ENCODE measurements around the gene IPCEF1.
"Not testable (repeated sequence)": the region's sequence is repeated elsewhere in the genome, so short reads cannot be mapped to it uniquely, and the experiment has no call there.

Gene IPCEF1

DNA sequence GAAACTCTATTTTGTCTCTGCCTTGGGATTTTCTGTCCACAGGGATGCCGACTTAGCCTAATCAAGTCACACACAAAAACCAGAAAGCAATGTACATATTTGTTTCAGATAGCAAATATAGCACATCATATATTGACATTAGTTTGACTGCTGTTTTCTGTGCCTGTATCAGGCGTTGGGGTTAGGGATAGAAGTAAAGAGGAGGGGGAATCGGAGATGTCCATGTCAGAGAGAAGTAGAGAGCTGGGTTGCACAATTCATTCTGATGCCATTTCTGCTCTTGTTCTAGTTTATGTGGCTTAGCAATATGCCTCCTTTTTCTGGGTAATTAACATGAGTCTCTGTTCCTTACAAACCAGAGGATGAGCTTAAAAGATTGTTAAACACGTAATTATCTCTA, 14.7 kb upstream of the IPCEF1 start:
- no peak for DNase-seq

DNA sequence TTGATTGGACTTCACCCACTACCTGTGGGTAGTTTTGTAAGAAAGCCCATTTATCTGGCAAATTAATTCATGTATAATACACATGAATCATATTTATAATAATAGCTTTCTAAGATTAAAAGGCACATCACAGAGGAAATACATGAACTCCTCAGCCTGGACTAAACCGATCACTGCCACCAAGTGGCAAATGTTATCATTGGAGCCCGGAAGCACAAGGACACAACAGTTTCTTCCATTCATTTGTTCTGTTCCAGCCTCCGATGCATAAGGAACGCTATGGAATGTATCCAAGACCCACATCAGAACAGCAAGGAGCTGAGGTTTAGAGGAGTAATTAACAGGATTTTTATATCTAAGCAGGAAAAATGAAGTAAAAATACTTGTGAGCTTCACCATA, 13.9 kb upstream of the IPCEF1 start:
- peak; percentile 50 for DNase-seq

DNA sequence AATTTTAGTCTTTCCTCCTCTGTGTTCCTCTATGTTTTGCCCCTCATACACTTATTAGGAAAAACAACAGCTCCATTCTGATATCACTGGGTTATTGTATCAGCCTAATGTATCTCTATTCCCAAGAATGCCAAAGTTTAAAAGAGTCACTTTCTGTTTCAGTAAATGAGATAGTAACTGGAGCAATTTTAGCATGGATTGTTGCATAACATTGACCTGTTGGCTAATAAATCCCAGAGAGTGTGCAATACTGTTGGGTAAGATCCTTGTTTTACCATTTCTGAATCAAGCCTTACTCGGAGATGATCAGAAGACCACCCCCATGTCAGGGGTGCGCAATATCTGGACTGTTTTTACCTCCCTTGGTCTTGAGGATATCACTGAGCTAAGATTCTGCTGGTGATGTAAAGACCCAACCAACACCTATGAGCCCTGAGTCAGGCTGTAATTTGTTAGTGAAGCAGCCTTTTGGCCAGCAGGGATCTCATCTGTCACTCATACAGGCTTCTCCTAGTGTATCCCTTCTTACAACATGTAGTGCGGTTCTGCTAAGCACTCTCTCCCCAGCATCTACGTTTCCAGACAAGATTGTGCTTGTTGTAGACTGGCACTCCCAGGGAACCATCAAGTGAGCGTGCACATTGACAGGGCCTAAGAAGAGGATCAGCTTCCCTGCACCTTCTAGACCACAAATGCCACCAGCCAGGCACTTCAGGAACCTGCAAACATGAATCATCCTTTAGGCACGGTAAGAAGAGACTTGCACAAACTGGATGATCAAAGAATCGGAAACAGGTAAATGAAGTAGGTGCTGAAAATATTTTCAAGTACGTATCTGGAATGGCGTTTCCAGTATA, 11.5 kb upstream of the IPCEF1 start:
- no peak for DNase-seq

DNA sequence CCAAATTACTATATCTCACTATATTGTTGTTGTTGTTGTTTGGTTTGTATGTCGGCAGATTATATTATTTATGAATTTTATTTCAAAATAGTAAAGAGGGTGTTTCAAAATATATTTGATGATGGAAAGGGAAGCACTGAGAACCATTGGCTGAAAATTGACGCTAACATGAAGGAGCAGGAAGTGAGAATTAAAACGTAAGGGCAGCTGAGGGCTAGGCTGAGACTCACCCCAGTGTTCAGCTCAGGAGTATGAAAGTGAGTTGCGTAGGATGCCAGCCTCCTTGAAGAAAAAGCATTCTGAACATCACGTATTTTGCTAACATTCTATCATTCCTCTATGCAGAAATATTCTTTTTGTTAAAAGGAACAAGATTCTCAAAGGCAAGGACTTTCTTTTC, 10.7 kb upstream of the IPCEF1 start:
- DNase-seq, result no peak

DNA sequence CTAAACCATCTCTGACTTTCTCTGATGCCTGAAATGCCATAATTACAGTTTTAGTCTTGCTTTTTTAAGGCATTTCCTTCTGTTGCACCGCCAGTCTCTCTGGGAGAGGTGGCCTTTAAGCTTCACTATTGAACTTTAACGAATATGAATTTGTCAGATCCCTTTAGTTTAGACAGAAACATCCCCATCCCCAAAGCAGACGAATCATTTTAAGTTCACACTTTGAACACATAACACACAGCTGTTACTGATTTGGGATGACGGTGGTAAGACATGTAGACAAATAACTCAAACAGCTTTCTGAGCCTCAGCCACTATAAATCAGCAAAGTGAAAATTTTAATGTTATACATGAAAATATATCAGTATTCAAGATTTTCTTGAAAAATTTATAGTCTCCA, 7.2 kb upstream of the IPCEF1 start:
- DNase-seq, result peak; percentile 61

DNA sequence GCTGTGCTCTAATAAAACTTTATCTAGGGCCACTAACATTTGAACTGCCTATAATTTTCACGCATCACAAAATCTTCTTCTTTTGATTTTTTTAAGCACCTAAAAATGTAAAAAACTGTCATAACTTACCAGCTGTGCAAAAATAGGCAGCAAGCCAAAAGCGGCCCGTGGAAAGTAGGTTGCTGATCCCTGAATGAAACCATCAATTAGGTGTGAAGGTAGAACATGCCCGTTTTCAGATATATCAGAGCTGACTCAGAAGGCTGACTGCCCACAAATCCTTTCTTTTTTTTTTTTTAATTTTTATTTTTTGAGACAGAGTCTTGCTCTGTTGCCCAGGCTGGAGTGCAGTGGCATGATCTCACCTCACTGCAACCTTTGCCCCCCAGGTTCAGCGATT, 4.9 kb upstream of the IPCEF1 start:
- no peak for DNase-seq

DNA sequence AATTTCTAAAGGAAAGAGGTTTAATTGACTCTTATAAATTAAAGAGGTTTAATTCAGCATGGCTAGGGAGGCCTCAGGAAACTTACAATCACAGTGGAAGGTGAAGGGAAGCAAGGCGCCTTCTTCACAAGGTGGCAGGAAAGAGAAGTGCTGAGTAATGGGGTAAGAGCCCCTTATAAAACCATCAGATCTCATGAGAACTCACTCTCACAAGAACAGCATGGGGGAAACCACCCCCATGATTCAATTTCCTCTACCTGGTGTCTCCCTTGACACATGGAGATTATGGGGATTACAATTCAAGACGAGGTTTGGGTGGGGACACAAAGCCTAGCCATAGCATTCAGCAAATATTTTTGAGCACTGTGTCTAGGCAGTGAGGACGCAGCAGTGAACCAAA, 3.9 kb upstream of the IPCEF1 start:
- DNase-seq, result no peak

DNA sequence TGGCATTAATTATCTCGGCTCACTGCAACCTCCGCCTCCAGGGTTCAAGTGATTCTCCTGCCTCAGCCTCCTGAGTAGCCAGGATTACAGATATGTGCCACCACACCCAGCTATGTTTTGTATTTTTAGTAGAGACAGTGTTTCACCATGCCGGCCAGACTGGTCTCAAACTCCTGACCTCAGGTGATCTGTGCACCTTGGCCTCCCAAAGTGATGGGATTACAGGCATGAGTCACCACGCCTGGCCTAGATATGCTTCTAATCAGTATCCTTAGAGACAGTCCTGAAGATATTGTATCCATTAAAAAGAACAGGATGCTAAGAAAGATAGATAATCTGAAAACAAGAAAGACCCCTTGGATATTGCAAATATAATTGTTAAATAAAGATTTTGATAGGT, 3.1 kb upstream of the IPCEF1 start:
- no peak for DNase-seq

DNA sequence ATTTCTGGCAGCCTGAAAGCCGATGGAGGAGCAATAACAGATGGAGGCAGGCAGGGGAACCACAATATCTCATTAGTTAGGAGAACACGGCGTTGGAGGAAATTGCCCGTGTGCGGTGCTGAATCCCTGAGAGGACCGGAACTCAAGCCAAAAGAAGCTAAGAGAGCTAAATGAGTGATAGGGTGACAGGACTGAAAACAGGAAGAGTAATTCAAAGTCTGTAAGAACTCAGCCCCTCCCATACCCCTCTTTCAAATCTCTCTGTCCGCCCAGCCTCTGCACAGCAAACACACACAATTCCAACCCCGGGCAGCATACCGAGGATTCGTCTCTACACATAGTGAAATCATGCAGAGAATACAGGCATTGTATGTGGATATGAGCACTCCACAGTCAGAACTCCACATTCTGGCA, 2.6 kb upstream of the IPCEF1 start:
- peak; percentile 13 for DNase-seq

DNA sequence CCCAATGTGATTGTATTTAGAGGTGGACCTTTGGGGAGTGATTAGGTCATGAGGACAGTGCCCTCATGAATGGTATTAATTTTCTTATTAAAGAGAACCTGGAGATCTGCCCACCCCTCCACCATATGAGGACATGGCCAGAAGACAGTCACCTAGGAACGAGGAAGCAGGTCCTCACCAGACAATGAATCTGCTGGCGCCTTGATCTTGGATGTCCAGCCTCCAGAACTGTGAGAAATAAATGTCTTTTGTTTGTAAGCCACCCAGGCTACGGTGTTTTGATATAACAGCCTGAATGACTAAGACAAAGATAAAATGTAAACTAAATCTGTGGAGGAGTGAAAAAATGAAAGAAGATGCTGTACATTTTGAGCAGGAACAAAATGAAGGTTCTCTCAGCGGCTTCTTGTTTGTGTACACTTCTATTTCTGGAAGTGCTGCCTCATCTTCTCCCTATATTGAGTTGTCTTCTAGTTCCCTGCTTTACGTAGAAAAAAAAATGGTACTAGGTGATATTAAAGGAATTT, 1.5 kb upstream of the IPCEF1 start:
- no peak for DNase-seq

DNA sequence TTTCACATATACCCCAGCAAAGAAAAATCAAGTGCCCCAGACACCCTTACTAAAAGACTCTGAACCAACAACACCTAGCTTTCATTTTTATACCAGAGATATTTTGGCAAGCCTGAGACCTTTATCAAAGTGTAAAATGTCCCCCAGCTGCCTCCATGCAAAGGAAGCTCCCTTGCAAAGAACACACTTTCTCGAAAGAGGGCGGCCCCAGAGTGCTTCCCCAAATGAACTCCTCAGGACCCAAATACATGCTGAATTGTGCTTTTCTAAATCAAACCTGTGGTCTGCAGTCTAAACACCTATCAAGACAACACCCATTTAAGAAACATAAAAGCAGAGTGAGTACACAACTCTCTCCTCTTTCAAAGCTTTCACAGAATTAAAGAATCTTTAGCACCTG, 490 bp downstream of the IPCEF1 start:
- DNase-seq, result no peak

DNA sequence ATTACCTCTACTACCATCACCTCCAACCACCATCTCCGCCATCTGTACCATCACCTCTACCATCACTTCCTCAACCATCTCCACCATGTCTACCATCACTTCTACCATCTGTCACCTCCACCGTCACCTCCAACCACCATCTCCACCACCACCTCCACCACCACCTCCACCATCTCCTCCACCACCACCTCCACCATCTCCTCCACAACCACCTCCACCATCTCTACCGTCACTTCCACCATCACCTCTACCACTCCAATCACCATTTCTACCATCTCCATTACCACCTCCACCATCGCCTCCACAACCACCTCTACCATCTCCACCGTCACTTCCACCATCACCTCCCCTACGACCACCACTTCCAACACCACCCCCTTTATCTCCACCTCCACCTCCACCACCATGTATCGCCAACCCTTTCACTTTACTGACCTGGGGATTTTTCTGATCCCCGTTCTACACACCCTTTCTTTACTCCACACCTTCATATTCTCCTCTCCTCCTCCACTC, 2.3 kb downstream of the IPCEF1 start:
- no peak for DNase-seq

DNA sequence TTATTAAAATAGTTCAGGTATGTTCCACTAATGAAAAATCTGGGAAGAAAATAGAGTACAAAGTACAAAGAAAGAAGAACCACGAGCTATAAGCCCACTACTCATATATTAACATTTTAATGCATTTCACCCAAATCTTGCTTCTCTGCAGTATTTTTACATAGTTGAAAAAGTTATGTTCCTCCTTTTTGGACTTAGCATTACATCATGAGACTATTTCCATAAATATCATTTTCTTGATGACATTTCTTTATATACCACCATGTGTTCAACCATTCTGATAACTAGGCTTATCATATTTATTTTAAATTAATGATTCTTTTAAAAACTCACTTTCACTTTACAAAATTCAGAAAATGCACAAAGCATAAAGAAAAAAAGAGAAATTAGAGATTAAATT, 3.0 kb downstream of the IPCEF1 start:
- DNase-seq, result no peak

DNA sequence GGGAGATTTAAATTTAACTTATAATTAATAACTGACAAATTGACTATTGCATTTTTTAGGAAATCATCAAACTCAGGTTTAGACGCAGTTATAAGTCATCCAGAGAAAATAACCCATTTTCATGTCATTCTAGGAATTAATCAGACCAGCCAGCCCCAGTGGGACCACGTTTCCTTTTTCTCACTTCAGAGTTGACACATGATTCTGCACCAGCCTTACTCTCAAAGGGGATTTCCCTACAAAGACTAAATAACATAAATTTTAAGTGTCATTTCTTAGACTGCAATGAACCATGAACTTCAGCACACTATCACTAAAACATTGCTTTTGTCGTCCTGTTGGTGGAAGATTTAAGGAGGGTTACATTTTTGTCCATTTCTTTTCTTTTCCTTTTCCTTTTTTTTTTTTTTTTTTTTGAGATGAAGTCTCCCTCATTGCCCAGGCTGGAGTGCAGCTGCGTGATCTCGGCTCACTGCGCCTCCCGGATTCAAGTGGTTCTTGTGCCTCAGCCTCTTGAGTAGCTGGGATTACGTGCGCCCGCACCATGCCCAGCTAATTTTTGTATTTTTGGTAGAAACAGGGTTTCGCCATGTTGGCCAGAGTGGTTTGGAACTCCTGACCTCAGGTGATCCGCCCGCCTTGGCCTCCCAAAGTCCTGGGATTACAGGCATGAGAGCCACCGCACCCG, 3.6 kb downstream of the IPCEF1 start:
- no peak for DNase-seq

DNA sequence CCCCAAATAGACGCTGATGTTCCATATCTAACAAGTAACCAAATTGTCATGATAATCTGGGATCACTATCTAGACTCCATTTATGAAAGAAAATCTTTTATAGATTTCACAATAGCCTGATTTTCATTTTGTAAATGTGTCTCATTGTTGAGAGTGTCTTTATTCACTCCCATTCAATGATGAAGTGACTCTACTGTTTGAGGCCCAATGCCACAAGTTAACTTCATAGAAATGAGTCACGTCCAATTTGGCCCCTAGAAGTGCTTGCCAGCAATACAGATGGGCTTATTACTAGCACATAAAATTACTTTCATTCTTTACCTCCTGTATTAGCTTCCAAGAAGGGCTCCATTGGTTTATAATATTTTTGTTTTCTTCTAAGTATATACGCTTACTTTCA, 6.3 kb downstream of the IPCEF1 start:
- peak; percentile 18 for DNase-seq

DNA sequence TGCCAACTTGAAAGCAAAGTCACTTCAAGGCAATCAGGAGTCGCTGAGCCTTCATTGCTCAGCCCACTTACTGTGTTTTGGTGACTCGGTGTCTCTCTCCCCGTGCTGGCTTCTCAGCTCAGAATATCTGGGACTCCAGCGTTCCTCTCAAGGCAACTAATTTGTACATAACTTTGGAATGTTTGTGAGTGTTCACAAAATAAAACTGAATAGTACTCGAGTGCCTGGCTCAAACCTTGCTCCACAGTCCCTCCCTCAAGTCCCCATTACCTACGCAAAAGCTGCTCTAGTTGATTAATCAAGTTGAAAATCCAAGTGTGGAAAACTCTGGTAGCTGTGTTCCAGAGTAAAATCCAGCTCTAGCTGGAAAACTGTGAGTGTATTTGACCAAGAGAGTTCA, 8.6 kb downstream of the IPCEF1 start:
- no peak for DNase-seq

DNA sequence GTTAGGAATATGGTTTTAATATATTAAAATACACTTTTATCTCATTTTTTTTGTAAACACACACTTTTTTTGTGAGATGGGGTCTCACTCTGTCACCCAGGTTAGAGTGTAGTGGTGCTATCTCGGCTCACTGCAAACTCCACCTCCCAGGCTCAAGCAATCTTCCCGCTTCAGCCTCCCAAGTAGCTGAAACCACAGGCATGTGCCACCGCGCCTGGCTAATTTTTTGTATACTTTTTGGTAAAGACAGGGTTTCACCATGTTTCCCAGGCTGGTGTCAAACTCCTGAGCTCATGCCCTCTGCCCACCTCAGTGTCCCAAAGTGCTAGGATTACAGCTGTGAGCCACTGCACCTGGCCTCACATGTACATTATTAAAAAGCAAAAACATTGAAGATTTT, 10.8 kb downstream of the IPCEF1 start:
- no peak for DNase-seq

DNA sequence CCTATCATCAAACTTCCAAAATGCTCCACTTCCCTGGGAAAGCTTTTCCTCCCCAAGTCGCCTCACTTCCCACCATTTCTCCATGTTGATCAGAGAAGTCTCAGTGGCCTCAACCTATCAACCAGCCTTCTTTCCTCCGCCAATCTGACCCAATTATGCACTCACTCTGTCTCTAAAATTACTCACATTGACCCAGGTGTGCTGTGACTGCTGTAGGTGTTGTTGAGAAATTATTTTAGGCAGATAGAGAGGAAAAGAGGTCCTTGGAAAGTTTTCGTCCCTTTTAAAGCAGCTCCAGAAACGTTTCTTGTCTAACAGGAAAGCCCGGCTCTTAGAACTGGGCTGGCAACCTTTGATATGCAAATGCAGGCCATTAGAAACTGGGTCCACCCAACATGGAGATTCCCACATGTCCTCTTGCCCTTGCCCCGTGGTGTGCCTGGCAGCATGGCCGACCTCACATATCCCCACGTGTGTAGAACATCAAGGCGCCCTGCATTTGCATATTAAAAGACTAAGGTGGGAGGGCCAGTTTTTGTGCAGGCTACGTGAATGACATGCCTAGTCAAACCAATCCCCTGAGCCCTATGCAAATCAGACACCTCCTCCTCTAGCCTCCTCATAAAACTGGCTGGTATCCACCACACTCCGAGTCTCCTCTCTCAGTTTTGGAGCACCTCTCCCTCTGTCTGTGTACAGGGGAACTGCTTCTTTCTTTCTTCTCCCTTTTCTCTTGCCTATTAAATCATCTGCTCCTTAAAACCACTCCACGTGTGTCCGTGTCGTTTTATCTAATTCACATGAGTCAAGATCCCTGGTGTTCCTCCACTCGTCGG, 12.9 kb downstream of the IPCEF1 start:
- DNase-seq, result peak; percentile 51

DNA sequence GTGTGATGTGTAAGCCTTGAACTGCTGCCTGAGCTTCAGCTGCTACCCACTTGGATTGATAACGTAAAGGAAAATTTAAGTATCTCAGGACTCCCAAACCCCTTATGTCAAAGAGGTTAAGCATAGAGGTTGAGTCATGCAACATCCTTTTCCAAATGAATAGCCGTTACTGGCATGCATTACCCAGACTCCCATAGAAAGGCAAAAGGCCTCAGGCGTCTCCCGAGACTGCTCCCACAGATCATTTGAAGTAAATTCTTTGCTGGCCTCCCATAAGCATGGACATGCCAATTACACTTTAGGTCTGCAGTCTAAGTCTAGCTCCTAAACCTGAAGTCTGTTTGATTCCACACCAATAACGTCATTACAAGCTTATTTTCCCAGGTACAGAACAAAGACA, 14.7 kb downstream of the IPCEF1 start:
- peak; percentile 38 for DNase-seq

DNA sequence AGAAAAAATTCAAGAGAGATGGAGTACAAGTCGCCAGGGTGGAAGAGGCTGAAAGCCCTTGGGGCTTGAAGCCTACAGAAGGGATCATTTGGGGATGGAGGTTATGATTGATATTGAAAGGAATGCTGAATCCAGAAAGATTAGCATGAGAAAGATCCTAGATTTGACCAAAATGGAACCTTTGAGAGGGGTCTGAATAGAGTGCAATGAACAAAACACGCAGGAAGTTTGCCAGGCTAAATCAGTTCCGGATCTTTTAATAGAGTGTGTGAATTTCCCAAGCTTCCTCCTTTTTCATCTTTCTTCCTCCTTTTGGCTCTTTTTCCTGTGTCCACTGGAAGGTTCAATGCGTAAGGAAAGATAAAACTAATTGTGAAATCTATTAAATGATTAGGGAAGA, 15.3 kb downstream of the IPCEF1 start:
- DNase-seq, result no peak

DNA sequence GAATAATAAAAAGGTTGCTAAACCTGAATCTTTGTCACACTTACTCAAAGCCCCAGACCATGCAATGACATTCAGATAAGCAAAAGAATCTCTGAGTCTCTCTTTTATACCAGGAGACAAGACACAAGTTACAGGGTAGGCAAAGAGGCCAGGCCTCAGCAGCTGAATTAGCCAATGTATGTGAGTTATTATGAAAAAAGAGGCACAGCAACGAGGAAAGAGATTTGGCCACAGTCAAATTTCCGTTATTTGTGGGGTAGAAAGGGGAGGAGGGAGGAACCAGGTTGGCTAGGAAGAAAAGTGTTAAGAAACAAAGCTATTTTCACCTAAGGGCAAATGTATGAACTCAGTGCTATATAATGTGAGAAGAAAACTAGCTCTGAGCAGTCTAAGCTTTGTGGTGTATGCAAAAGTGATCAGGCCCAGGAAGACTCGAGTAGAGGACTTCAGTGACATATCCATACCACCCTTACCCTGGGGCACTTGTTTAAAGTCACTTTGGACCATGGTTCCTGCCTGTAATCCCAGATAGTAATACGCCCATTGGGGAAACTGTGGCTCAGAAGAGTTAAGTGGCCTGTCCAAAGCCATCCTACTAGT, 19.1 kb downstream of the IPCEF1 start:
- DNase-seq, result no peak

DNA sequence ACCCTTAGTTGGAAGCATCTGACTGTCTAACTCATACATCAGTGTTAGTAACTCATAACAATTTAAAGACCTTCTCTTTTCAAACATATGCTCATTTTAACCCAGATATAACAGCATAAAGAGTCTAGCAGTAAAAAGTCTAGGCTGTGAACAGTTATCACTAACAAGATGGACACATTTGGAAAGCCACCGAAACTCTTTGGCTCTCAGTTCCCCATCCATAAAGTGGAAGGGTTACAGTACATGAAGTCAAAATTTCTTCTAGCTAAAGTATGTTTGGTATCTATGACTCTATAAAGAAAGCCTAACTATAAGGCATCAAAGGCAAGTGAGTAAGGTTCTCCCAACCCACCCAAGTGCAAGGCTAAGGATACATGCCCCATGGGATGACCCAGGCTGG, 22.5 kb downstream of the IPCEF1 start:
- not testable (repeated sequence) for DNase-seq

DNA sequence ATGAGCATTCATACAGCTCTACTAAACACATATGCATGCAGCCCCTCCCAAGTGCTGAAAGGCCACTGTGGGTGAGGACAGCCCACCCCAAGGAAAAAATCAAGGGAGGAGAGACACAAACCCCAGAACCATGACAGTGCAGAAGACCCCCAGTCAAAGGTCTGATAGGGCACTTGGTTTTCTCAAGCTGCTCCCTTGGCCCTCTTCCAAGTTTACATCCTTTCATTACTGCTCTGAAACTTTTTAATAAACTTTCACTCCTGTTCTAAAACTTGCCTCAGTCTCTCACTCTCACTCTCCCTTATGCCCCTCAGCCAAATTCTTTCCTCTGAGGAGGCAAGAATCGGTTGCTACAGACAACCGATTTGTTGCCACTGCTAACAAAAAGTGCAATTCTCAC, 24.9 kb downstream of the IPCEF1 start:
- no peak for DNase-seq

Data from fibroblast of upper back skin (primary cell).